ENCODE results near the gene HEG1. TPM values are rescaled to one million over a fixed set of nuclear protein-coding genes. Genes with fewer than 3 reads are reported as not detected.

Gene HEG1
- polyA plus RNA-seq, 3 donors, result 0.28 to 4.2 (median 0.69) TPM

DNA sequence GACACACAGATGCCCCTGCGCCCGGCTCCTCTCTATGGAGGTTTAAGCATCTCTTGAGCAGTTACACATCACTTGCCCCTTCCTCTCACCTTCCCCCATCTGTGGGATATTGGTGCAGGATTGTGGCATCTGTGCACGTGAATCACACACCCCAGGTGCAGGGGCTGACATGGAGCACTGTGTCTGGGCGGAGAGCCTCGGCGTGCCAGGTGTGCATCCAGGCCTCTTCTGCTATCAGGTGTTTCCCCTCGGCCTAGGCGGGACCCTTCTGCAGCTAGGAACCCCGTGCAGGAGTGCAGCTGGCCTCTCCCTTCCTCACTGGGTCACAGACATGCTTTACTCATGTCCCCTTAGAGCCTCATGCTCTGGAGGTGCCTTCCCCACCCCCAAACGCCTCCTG lies 87.8 kb downstream of the HEG1 start:
- Histone ChIP-seq H3K4me2 (replicated peaks; ENCODE audit: extremely low read depth, low read length, poor library complexity, severe bottlenecking) (no peak overlapping the region), H2AFZ (ENCODE audit: insufficient read depth, low read depth, low read length, poor library complexity, severe bottlenecking) (no peak overlapping the region), H3K4me3 (replicated peaks in 1 of 3; ENCODE audit: low read depth in 2 of 3, low read length in 3 of 3) (no peak overlapping the region), H3K9ac (ENCODE audit: insufficient read depth, low read length, poor library complexity, severe bottlenecking) (no peak overlapping the region), H3K79me2 (ENCODE audit: insufficient read depth, low read length) (no peaks in the 10 kb centered on the region), H3K4me1 (ENCODE audit: control insufficient read depth in 1 of 2, insufficient read depth in 2 of 2, low read length in 2 of 2) (peaks cover 8 to 9% of the 10 kb centered on the region in 2 donors), H3K27ac (ENCODE audit: low read depth in 1 of 2, low read length in 2 of 2) (no peak overlapping the region), H3K36me3 (replicated peaks in 1 of 2; ENCODE audit: control insufficient read depth in 1 of 2, insufficient read depth in 2 of 2, low read length in 2 of 2) (peaks cover 0 to 19% of the 10 kb centered on the region in 2 donors), H4K20me1 (ENCODE audit: insufficient read depth, low read length) (no peaks in the 10 kb centered on the region), H3K27me3 (ENCODE audit: control insufficient read depth in 2 of 2, insufficient read depth in 2 of 2, low read length in 2 of 2) (no peaks in the 10 kb centered on the region), H3K9me3 (replicated peaks in 1 of 2; ENCODE audit: control insufficient read depth in 1 of 2, insufficient read depth in 1 of 2, low read length in 2 of 2) (no peaks in the 10 kb centered on the region)
- no peak overlapping the region for H3K4me3 Mint-ChIP-seq
- peaks cover 0 to 5% (median 0%) of the 10 kb centered on the region in 3 donors for H3K27me3 Mint-ChIP-seq (ENCODE audit: low read depth in 3 of 3)
- H3K9me3 Mint-ChIP-seq, result no peaks in the 10 kb centered on the region
- peaks cover 18% of the 10 kb centered on the region for H3K4me1 Mint-ChIP-seq
- WGBS (ENCODE audit: insufficient coverage), result 86% methylated on average over 6 of the region's 10 CpGs
- DNase-seq, result no peak
- intact Hi-C loops (cut with micrococcal nuclease), result no loop called here
- peaks cover 13 to 20% of the 10 kb centered on the region in 2 donors for H3K36me3 Mint-ChIP-seq
- TF ChIP-seq, protein P1, sequence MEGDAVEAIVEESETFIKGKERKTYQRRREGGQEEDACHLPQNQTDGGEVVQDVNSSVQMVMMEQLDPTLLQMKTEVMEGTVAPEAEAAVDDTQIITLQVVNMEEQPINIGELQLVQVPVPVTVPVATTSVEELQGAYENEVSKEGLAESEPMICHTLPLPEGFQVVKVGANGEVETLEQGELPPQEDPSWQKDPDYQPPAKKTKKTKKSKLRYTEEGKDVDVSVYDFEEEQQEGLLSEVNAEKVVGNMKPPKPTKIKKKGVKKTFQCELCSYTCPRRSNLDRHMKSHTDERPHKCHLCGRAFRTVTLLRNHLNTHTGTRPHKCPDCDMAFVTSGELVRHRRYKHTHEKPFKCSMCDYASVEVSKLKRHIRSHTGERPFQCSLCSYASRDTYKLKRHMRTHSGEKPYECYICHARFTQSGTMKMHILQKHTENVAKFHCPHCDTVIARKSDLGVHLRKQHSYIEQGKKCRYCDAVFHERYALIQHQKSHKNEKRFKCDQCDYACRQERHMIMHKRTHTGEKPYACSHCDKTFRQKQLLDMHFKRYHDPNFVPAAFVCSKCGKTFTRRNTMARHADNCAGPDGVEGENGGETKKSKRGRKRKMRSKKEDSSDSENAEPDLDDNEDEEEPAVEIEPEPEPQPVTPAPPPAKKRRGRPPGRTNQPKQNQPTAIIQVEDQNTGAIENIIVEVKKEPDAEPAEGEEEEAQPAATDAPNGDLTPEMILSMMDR (IDR thresholded peaks at IDR 0.05), result no peak
- H3K27ac Mint-ChIP-seq, result no peak overlapping the region

DNA sequence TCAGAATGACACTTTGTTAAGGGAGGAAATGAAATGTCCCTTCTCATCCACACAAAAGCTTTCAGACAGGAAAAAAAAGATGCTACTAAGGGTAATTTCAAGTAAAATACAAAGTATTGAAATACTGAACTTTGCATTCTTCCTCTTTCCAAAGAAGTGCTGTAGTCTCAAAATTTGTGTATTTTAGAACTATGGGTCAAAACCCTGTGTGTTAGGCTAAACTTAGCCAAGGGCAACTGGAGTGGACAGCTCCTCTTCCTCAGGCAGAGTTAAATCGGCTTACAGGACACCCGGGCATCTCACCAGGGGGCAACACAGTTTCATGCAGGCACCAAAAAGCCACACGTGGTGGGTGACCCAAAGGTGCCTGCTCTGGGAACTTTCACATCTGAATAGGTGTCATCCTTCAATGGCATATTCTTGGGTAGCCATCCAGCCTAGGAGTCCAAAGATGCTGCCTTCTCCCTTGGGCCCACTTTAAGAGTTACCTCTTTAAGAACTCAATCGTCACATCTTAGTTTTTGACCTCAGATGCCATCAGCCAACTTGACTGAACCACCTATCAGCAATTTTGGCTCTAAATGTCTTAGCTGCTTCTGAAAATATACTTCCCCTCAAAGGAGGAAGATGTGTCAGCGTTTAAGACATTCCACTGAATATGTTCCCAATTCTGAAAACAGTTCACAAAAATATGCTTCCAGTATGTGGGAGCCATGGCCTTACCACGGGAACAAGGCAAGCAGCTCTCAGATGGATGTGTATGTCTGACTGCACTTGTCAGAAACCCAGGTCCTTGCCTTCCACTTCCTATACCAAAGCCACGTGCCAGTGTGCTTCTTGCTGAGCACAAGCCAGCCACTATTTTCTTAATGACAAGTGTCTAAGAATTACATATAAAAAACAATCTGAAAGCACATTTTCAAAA lies 89.0 kb downstream of the HEG1 start:
- peaks cover 11 to 19% of the 10 kb centered on the region in 2 donors for H3K36me3 Mint-ChIP-seq
- Histone ChIP-seq H3K4me2 (replicated peaks; ENCODE audit: extremely low read depth, low read length, poor library complexity, severe bottlenecking) (no peak overlapping the region), H4K20me1 (ENCODE audit: insufficient read depth, low read length) (no peaks in the 10 kb centered on the region), H3K9ac (ENCODE audit: insufficient read depth, low read length, poor library complexity, severe bottlenecking) (no peak overlapping the region), H3K27ac (ENCODE audit: low read depth in 1 of 2, low read length in 2 of 2) (peak overlapping the region in 1 of 2 donors; percentile 29), H3K9me3 (replicated peaks in 1 of 2; ENCODE audit: control insufficient read depth in 1 of 2, insufficient read depth in 1 of 2, low read length in 2 of 2) (no peaks in the 10 kb centered on the region), H2AFZ (ENCODE audit: insufficient read depth, low read depth, low read length, poor library complexity, severe bottlenecking) (no peak overlapping the region), H3K27me3 (ENCODE audit: control insufficient read depth in 2 of 2, insufficient read depth in 2 of 2, low read length in 2 of 2) (no peaks in the 10 kb centered on the region), H3K4me3 (replicated peaks in 1 of 3; ENCODE audit: low read depth in 2 of 3, low read length in 3 of 3) (no peak overlapping the region), H3K4me1 (ENCODE audit: control insufficient read depth in 1 of 2, insufficient read depth in 2 of 2, low read length in 2 of 2) (peaks cover 8 to 9% of the 10 kb centered on the region in 2 donors), H3K79me2 (ENCODE audit: insufficient read depth, low read length) (no peaks in the 10 kb centered on the region), H3K36me3 (replicated peaks in 1 of 2; ENCODE audit: control insufficient read depth in 1 of 2, insufficient read depth in 2 of 2, low read length in 2 of 2) (peaks cover 0 to 14% of the 10 kb centered on the region in 2 donors)
- no peaks in the 10 kb centered on the region for H3K9me3 Mint-ChIP-seq
- peaks cover 18% of the 10 kb centered on the region for H3K4me1 Mint-ChIP-seq
- 68% methylated on average over 5 of the region's 7 CpGs for WGBS (ENCODE audit: insufficient coverage)
- H3K4me3 Mint-ChIP-seq, result no peak overlapping the region
- TF ChIP-seq, protein P1 (IDR thresholded peaks at IDR 0.05), result no peak
- peaks cover 0 to 5% (median 2%) of the 10 kb centered on the region in 3 donors for H3K27me3 Mint-ChIP-seq (ENCODE audit: low read depth in 3 of 3)
- intact Hi-C loops (cut with micrococcal nuclease), result no loop called here
- no peak for DNase-seq
- peak overlapping the region in 1 of 7 donors; percentile 67 for H3K27ac Mint-ChIP-seq

All from CD14-positive monocyte (primary cell).